HEK293 (cell line): ENCODE measurements around the gene ZC3HAV1L.

Experiments used
- CTCF ChIA-PET: fragments of 350-600 bp; formaldehyde crosslinking; extraction: SDS; loops from one replicate; lab custom pipeline; 2021; ENCODE audit warnings: antibody characterized with exemption; lab: Yijun Ruan, JAX
- POLR2A ChIA-PET: fragments of 300-600 bp; formaldehyde crosslinking; extraction: SDS; loops from one replicate; lab custom pipeline; 2020; ENCODE audit warnings: antibody characterized with exemption, inconsistent platforms; lab: Yijun Ruan, JAX
- H3K27ac ChIP-seq: fragments of 200-500 bp; sonication (Bioruptor generic); 2 replicates; pipeline ENCODE4 v1.5.1; 2014; ENCODE audit warnings: low read depth, low read length, control low read depth, inconsistent platforms; ENCODE audit errors: extremely low read depth
- H3K36me3 ChIP-seq, 2 experiments: fragments of 200-500 bp in 1 of 2; sonication (Bioruptor generic) in 1 of 2; 1 replicate in 1 of 2; 2 replicates in 1 of 2; pipeline ENCODE4 v1.5.1; 2014 to 2017; ENCODE audit warnings: inconsistent platforms in 2 of 2, low read length in 2 of 2; ENCODE audit not compliant: control insufficient read depth in 2 of 2, insufficient read depth in 1 of 2
- H3K4me1 ChIP-seq: fragments of 200-500 bp; sonication (Bioruptor generic); 2 replicates; pipeline ENCODE4 v1.5.1; 2014; ENCODE audit warnings: mild to moderate bottlenecking, low read length, inconsistent platforms; ENCODE audit not compliant: control insufficient read depth, insufficient read depth
- H3K4me3 ChIP-seq: 2 replicates; pipeline ENCODE4 v1.5.1; 2011; ENCODE audit warnings: low read depth, mild to moderate bottlenecking, control low read depth, low read length, moderate library complexity
- H3K9me3 ChIP-seq: fragments of 200-500 bp; sonication (Bioruptor generic); 2 replicates; pipeline ENCODE4 v1.5.1; 2014; ENCODE audit warnings: low read depth, low read length, inconsistent platforms; ENCODE audit not compliant: control insufficient read depth, insufficient read depth
- BCL11A ChIP-seq: fragments of 450-650 bp; formaldehyde crosslinking; IDR thresholded peaks from 2 replicates; pipeline ENCODE4 v1.5.1; 2016; ENCODE audit warnings: low read depth, missing biosample characterization, missing genetic modification characterization
- BCL11B ChIP-seq: fragments of 450-650 bp; formaldehyde crosslinking; IDR thresholded peaks from 2 replicates; pipeline ENCODE4 v1.5.1; 2016; ENCODE audit warnings: low read depth, missing biosample characterization, missing genetic modification characterization
- FEZF1 ChIP-seq: fragments of 450-650 bp; formaldehyde crosslinking; IDR thresholded peaks from 2 replicates; pipeline ENCODE4 v1.5.1; 2016; ENCODE audit warnings: missing biosample characterization, missing genetic modification characterization
- GFI1B ChIP-seq: fragments of 450-650 bp; formaldehyde crosslinking; IDR thresholded peaks from 2 replicates; pipeline ENCODE4 v1.5.1; 2016; ENCODE audit warnings: missing biosample characterization, missing genetic modification characterization
- KLF1 ChIP-seq: fragments of 450-650 bp; formaldehyde crosslinking; IDR thresholded peaks from 2 replicates; pipeline ENCODE4 v1.5.1; 2016; ENCODE audit warnings: missing biosample characterization, missing genetic modification characterization
- KLF7 ChIP-seq: fragments of 450-650 bp; formaldehyde crosslinking; IDR thresholded peaks from 2 replicates; pipeline ENCODE4 v1.5.1; 2016; ENCODE audit warnings: missing biosample characterization, missing genetic modification characterization, borderline replicate concordance
- MZF1 ChIP-seq: fragments of 450-650 bp; formaldehyde crosslinking; IDR thresholded peaks from 2 replicates; pipeline ENCODE4 v1.5.1; 2017; ENCODE audit warnings: missing biosample characterization, missing genetic modification characterization, borderline replicate concordance
- REPIN1 ChIP-seq: fragments of 450-650 bp; formaldehyde crosslinking; IDR thresholded peaks from 2 replicates; pipeline ENCODE4 v1.5.1; 2017; ENCODE audit warnings: missing biosample characterization, missing genetic modification characterization, low read depth
- SP2 ChIP-seq: fragments of 450-650 bp; formaldehyde crosslinking; IDR thresholded peaks from 2 replicates; pipeline ENCODE4 v1.5.1; 2016; ENCODE audit warnings: missing biosample characterization, missing genetic modification characterization
- SP3 ChIP-seq: fragments of 450-650 bp; formaldehyde crosslinking; IDR thresholded peaks from 2 replicates; pipeline ENCODE4 v1.5.1; 2016; ENCODE audit warnings: missing biosample characterization, missing genetic modification characterization
- TRIM28 ChIP-seq: IDR thresholded peaks from 2 replicates; pipeline ENCODE4 v1.6.1; 2011; ENCODE audit warnings: low read length, control low read depth, borderline replicate concordance
- WT1 ChIP-seq: fragments of 450-650 bp; formaldehyde crosslinking; IDR thresholded peaks from 2 replicates; pipeline ENCODE4 v1.5.1; 2016; ENCODE audit warnings: missing biosample characterization, missing genetic modification characterization
- YY2 ChIP-seq: fragments of 450-650 bp; formaldehyde crosslinking; IDR thresholded peaks from 2 replicates; pipeline ENCODE4 v1.5.1; 2016; ENCODE audit warnings: missing biosample characterization, missing genetic modification characterization
- ZBTB21 ChIP-seq: fragments of 450-650 bp; formaldehyde crosslinking; IDR thresholded peaks from 2 replicates; pipeline ENCODE4 v1.5.1; 2017; ENCODE audit warnings: missing biosample characterization, missing genetic modification characterization
- ZFP41 ChIP-seq: fragments of 450-650 bp; formaldehyde crosslinking; IDR thresholded peaks from 2 replicates; pipeline ENCODE4 v1.5.1; 2016; ENCODE audit warnings: missing biosample characterization, missing genetic modification characterization, borderline replicate concordance
- ZNF112 ChIP-seq: fragments of 450-650 bp; formaldehyde crosslinking; IDR thresholded peaks from 2 replicates; pipeline ENCODE4 v1.5.0; 2017; ENCODE audit warnings: missing biosample characterization, missing genetic modification characterization
- ZNF140 ChIP-seq: fragments of 450-650 bp; formaldehyde crosslinking; IDR thresholded peaks from 2 replicates; pipeline ENCODE4 v1.5.1; 2016; ENCODE audit warnings: missing biosample characterization, missing genetic modification characterization
- ZNF146 ChIP-seq: fragments of 450-650 bp; formaldehyde crosslinking; IDR thresholded peaks from 2 replicates; pipeline ENCODE4 v1.5.1; 2016; ENCODE audit warnings: missing biosample characterization, missing genetic modification characterization
- ZNF214 ChIP-seq: fragments of 450-650 bp; formaldehyde crosslinking; IDR thresholded peaks from 2 replicates; pipeline ENCODE4 v1.5.1; 2017; ENCODE audit warnings: missing biosample characterization, mild to moderate bottlenecking, missing genetic modification characterization, borderline replicate concordance
- ZNF221 ChIP-seq: fragments of 450-650 bp; formaldehyde crosslinking; IDR thresholded peaks from 2 replicates; pipeline ENCODE4 v1.5.1; 2017; ENCODE audit warnings: missing biosample characterization, missing genetic modification characterization, borderline replicate concordance
- ZNF266 ChIP-seq: fragments of 450-650 bp; formaldehyde crosslinking; IDR thresholded peaks from 2 replicates; pipeline ENCODE4 v1.5.1; 2016; ENCODE audit warnings: missing biosample characterization, missing genetic modification characterization, low read depth
- ZNF324 ChIP-seq: fragments of 450-650 bp; formaldehyde crosslinking; IDR thresholded peaks from 2 replicates; pipeline ENCODE4 v1.5.1; 2016; ENCODE audit warnings: missing biosample characterization, missing genetic modification characterization
- ZNF335 ChIP-seq: fragments of 450-650 bp; formaldehyde crosslinking; conservative IDR thresholded peaks from 2 replicates; pipeline ENCODE4 v1.5.1; 2016; ENCODE audit warnings: missing biosample characterization, missing genetic modification characterization
- ZNF391 ChIP-seq: fragments of 450-650 bp; formaldehyde crosslinking; IDR thresholded peaks from 2 replicates; pipeline ENCODE4 v1.5.1; 2016; ENCODE audit warnings: low read depth, missing biosample characterization, missing genetic modification characterization, borderline replicate concordance
- ZNF48 ChIP-seq: fragments of 450-650 bp; formaldehyde crosslinking; IDR thresholded peaks from 2 replicates; pipeline ENCODE4 v1.5.1; 2016; ENCODE audit warnings: missing biosample characterization, missing genetic modification characterization
- ZNF514 ChIP-seq: fragments of 450-650 bp; formaldehyde crosslinking; IDR thresholded peaks from 2 replicates; pipeline ENCODE4 v1.5.1; 2016; ENCODE audit warnings: missing biosample characterization, missing genetic modification characterization
- ZNF521 ChIP-seq: fragments of 450-650 bp; formaldehyde crosslinking; IDR thresholded peaks from 2 replicates; pipeline ENCODE4 v1.5.1; 2017; ENCODE audit warnings: missing biosample characterization, mild to moderate bottlenecking, missing genetic modification characterization
- ZNF530 ChIP-seq: fragments of 450-650 bp; formaldehyde crosslinking; IDR thresholded peaks from 2 replicates; pipeline ENCODE4 v1.5.1; 2016; ENCODE audit warnings: low read depth, missing biosample characterization, missing genetic modification characterization
- ZNF548 ChIP-seq: fragments of 450-650 bp; formaldehyde crosslinking; IDR thresholded peaks from 2 replicates; pipeline ENCODE4 v1.5.1; 2016; ENCODE audit warnings: missing biosample characterization, missing genetic modification characterization
- ZNF549 ChIP-seq: fragments of 450-650 bp; IDR thresholded peaks from 2 replicates; pipeline ENCODE4 v1.5.1; 2018; ENCODE audit warnings: missing biosample characterization, missing genetic modification characterization, mild to moderate bottlenecking, inconsistent platforms, moderate library complexity
- ZNF610 ChIP-seq: fragments of 450-650 bp; formaldehyde crosslinking; IDR thresholded peaks from 2 replicates; pipeline ENCODE4 v1.5.1; 2016; ENCODE audit warnings: missing biosample characterization, missing genetic modification characterization, borderline replicate concordance
- ZNF626 ChIP-seq: fragments of 450-650 bp; sonication (Bioruptor Pico); formaldehyde crosslinking; IDR thresholded peaks from 2 replicates; pipeline ENCODE4 v1.5.1; 2018; ENCODE audit warnings: missing biosample characterization, missing genetic modification characterization, inconsistent platforms
- ZNF76 ChIP-seq: fragments of 450-650 bp; formaldehyde crosslinking; IDR thresholded peaks from 2 replicates; pipeline ENCODE4; 2016; ENCODE audit warnings: low read depth, missing biosample characterization, missing genetic modification characterization, borderline replicate concordance
- ZNF777 ChIP-seq: fragments of 450-650 bp; formaldehyde crosslinking; IDR thresholded peaks from 2 replicates; pipeline ENCODE4 v1.5.1; 2017; ENCODE audit warnings: missing biosample characterization, missing genetic modification characterization, borderline replicate concordance
- ZNF837 ChIP-seq: fragments of 450-650 bp; formaldehyde crosslinking; IDR thresholded peaks from 2 replicates; pipeline ENCODE4 v1.5.1; 2016; ENCODE audit warnings: missing biosample characterization, missing genetic modification characterization
- TF ChIP-seq, protein P1 (sequence below): fragments of 450-650 bp; formaldehyde crosslinking; IDR thresholded peaks from 2 replicates; pipeline ENCODE4 v1.5.1; 2017; ENCODE audit warnings: missing biosample characterization, mild to moderate bottlenecking, missing genetic modification characterization, moderate library complexity
- TF ChIP-seq, protein P2 (sequence below): fragments of 450-650 bp; formaldehyde crosslinking; IDR thresholded peaks from 2 replicates; pipeline ENCODE4 v1.5.1; 2016; ENCODE audit warnings: missing biosample characterization, missing genetic modification characterization
- TF ChIP-seq, protein P3 (sequence below): fragments of 450-650 bp; formaldehyde crosslinking; IDR thresholded peaks from 2 replicates; pipeline ENCODE4 v1.5.1; 2016; ENCODE audit warnings: missing biosample characterization, missing genetic modification characterization

ZC3HAV1L gene

DNA sequence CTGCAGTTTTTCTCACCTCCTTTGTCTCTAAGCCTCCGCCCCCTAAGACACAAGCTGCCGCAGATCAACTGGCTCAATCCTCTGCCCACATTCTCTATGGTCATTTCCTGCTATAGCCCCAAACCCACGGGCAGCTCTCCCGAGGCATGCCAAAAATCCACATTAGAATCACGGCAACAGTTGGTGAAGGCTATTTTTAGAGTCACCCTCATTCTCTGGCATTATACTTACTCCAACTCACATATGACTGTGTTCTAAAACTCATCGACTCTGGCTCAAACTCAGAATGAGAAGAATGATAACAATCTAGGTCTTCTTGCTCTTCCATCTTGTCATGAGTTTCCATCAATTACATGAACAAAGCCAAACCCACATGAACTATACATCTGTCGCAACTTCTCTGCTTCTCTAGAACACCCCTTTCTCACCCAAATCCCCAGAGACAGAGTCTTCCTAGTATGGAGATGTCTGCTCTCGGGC, 43.8 kb downstream of the ZC3HAV1L start:
- ChIA-PET CTCF (interaction anchor here (0.5 kb wide), 1 partner anchor 129 kb away, joined by 5 read pairs; no protein-coding TSS in a partner anchor), POLR2A (no interaction called here)
- no peaks in the 10 kb centered on the region for H3K4me1 ChIP-seq
- H3K27ac ChIP-seq, result no peak overlapping the region
- no peaks in the 10 kb centered on the region for H3K9me3 ChIP-seq
- no peaks in the 10 kb centered on the region for H3K36me3 ChIP-seq
- no peak for TF ChIP-seq ZFP41 (tag by site-specific recombination)
- TF ChIP-seq ZNF837 (tag by site-specific recombination), result no peak
- TF ChIP-seq ZNF514 (tag by site-specific recombination), result no peak
- TF ChIP-seq ZNF626, result no peak
- TF ChIP-seq YY2, result no peak
- TF ChIP-seq ZNF610 (tag by site-specific recombination), result no peak
- TF ChIP-seq GFI1B, result no peak
- TF ChIP-seq KLF7 (tag by site-specific recombination), result no peak
- TF ChIP-seq, protein P1, sequence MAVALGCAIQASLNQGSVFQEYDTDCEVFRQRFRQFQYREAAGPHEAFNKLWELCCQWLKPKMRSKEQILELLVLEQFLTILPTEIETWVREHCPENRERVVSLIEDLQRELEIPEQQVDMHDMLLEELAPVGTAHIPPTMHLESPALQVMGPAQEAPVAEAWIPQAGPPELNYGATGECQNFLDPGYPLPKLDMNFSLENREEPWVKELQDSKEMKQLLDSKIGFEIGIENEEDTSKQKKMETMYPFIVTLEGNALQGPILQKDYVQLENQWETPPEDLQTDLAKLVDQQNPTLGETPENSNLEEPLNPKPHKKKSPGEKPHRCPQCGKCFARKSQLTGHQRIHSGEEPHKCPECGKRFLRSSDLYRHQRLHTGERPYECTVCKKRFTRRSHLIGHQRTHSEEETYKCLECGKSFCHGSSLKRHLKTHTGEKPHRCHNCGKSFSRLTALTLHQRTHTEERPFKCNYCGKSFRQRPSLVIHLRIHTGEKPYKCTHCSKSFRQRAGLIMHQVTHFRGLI, result no peak
- no peak for TF ChIP-seq ZNF548 (tag by site-specific recombination)
- no peak for TF ChIP-seq KLF1
- TF ChIP-seq ZNF391, result no peak
- no peak for TF ChIP-seq ZNF221 (tag by site-specific recombination)
- no peak for TF ChIP-seq ZNF48
- no peak for TF ChIP-seq ZNF140 (tag by site-specific recombination)
- no peak for TF ChIP-seq ZNF549 (tag by site-specific recombination)
- TF ChIP-seq FEZF1 (tag by site-specific recombination), result no peak
- no peak overlapping the region for H3K4me3 ChIP-seq

DNA sequence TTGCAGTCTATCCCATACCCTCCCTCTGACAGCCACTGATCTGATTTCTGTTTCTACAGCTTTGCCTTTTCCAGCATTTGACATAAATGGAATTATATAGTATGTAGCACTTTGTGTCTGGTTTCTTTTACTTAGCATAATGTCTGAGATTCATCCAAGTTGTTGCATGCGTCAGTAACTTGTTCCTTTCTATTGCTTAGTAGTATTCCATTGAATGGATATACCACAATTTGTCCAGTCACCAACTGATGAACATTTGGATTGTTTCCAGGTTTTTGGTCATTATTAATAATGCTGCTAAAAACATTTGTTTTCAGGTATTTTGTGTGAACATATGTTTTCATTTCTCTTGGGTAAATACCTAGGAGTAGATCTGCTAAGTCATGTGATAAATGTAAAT, 48.2 kb downstream of the ZC3HAV1L start:
- Histone ChIP-seq H3K4me3 (no peak overlapping the region), H3K4me1 (no peaks in the 10 kb centered on the region), H3K27ac (no peak overlapping the region), H3K9me3 (no peaks in the 10 kb centered on the region), H3K36me3 (no peaks in the 10 kb centered on the region)
- ChIA-PET POLR2A (no interaction called here), CTCF (no interaction called here)
- no peak for TF ChIP-seq ZBTB21
- no peak for TF ChIP-seq ZNF76
- TF ChIP-seq, protein P2, sequence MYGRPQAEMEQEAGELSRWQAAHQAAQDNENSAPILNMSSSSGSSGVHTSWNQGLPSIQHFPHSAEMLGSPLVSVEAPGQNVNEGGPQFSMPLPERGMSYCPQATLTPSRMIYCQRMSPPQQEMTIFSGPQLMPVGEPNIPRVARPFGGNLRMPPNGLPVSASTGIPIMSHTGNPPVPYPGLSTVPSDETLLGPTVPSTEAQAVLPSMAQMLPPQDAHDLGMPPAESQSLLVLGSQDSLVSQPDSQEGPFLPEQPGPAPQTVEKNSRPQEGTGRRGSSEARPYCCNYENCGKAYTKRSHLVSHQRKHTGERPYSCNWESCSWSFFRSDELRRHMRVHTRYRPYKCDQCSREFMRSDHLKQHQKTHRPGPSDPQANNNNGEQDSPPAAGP (tag by site-specific recombination), result no peak
- TF ChIP-seq TRIM28, result peak; percentile 80; the same call in 1 of the 2 replicates
- TF ChIP-seq SP2 (tag by site-specific recombination), result no peak
- TF ChIP-seq ZNF324 (tag by site-specific recombination), result no peak
- no peak for TF ChIP-seq ZNF837 (tag by site-specific recombination)
- no peak for TF ChIP-seq ZNF530
- no peak for TF ChIP-seq BCL11B (tag by site-specific recombination)
- no peak for TF ChIP-seq ZNF549 (tag by site-specific recombination)
- no peak for TF ChIP-seq ZNF335
- TF ChIP-seq MZF1 (tag by site-specific recombination), result no peak
- no peak for TF ChIP-seq ZNF521
- TF ChIP-seq REPIN1 (tag by site-specific recombination), result no peak
- TF ChIP-seq WT1, result no peak
- TF ChIP-seq ZNF777 (tag by site-specific recombination), result no peak
- TF ChIP-seq SP3 (tag by site-specific recombination), result no peak
- no peak for TF ChIP-seq ZNF214 (tag by site-specific recombination)
- no peak for TF ChIP-seq ZNF112 (tag by site-specific recombination)
- no peak for TF ChIP-seq ZNF266 (tag by site-specific recombination)
- peak; percentile 88 for TF ChIP-seq ZNF146
- TF ChIP-seq BCL11A, result no peak
- TF ChIP-seq, protein P3, sequence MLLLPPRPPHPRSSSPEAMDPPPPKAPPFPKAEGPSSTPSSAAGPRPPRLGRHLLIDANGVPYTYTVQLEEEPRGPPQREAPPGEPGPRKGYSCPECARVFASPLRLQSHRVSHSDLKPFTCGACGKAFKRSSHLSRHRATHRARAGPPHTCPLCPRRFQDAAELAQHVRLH (tag by site-specific recombination), result peak; percentile 20; the same call in 1 of the 2 replicates
